ENCODE measurements around the gene C1QC. TPM values are rescaled to one million over a fixed set of nuclear protein-coding genes. Genes with fewer than 3 reads are reported as not detected.

C1QC gene
- total RNA-seq, 1 experiment from 2014 or later = not detected

DNA sequence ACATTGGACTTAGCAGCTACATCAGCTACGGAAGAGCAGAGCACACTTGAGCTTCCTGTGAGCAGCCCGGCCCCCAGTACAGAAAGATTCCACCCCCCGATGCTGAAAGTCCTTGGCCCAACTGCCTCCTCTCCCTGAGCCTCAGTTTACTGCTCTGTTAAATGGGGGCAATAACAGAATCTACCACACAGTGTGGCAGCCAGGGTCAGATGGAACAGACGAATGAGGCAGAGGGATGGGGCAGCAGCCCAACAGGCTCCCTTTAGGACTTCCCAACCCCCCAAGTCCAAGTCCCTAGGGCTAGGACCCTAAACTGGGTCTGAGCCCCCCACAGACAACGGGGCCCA, 29.9 kb upstream of the C1QC start:
- no peak overlapping the region for H2AK5ac ChIP-seq (ENCODE audit: insufficient read length, low read length)
- H4K5ac ChIP-seq (ENCODE audit: insufficient read length, low read depth, low read length) = no peak overlapping the region
- no peak overlapping the region for H3K4me2 ChIP-seq (ENCODE audit: insufficient read depth, insufficient read length, low read length)
- H3K4me1 Mint-ChIP-seq = peaks cover 30 to 68% of the 10 kb centered on the region in 2 experiments
- H3K9me3 ChIP-seq (ENCODE audit: control insufficient read depth, low read depth, low read length) = no peaks in the 10 kb centered on the region
- H3K27me3 Mint-ChIP-seq (ENCODE audit: low read depth) = peaks cover 63% of the 10 kb centered on the region
- DNase-seq = no peak
- H4K91ac ChIP-seq (ENCODE audit: insufficient read length, low read depth, low read length) = no peak overlapping the region
- no CpG with 5 or more reads among the region's 5 CpGs for WGBS (ENCODE audit: extremely low coverage, insufficient read length, low lambda C conversion rate)
- no peak overlapping the region for H3K56ac ChIP-seq (ENCODE audit: insufficient read length, low read depth, low read length)
- H2AFZ ChIP-seq (ENCODE audit: low read length) = no peak overlapping the region
- no peak overlapping the region; a peak in 1 of 5 replicates for H3K4me3 Mint-ChIP-seq
- no peaks in the 10 kb centered on the region; the same call in 1 of the 2 replicates for H3K4me1 ChIP-seq (ENCODE audit: insufficient read depth, low read length)
- H2BK12ac ChIP-seq (ENCODE audit: insufficient read length, low read depth, low read length) = no peak overlapping the region
- no peak overlapping the region for H3K18ac ChIP-seq (ENCODE audit: insufficient read length, low read depth, low read length)
- no peak overlapping the region for H3T11ph ChIP-seq (ENCODE audit: low read length)
- no peaks in the 10 kb centered on the region for H3K79me1 ChIP-seq (ENCODE audit: insufficient read depth, low read depth, low read length, poor library complexity, severe bottlenecking)
- no peaks in the 10 kb centered on the region for H3K79me2 ChIP-seq (ENCODE audit: insufficient read depth, low read length)
- no peaks in the 10 kb centered on the region for H4K20me1 ChIP-seq (ENCODE audit: control insufficient read depth, insufficient read depth, insufficient read length)
- no peak overlapping the region for H3K9ac ChIP-seq (ENCODE audit: extremely low read depth, insufficient read length, low read length)
- H2BK5ac ChIP-seq (ENCODE audit: insufficient read length, low read length) = no peak overlapping the region
- no peaks in the 10 kb centered on the region for H3K36me3 Mint-ChIP-seq (ENCODE audit: insufficient read depth in 1 of 3, low read depth in 3 of 3)
- no peak overlapping the region for H3K4ac ChIP-seq (ENCODE audit: low read depth, low read length)
- no peak overlapping the region for H2BK120ac ChIP-seq (ENCODE audit: low read depth, low read length, poor library complexity, severe bottlenecking)
- no peak overlapping the region for H3K23ac ChIP-seq (ENCODE audit: insufficient read length, low read depth, low read length)
- peaks cover 0 to 3% of the 10 kb centered on the region in 2 experiments; a peak in 2 of 5 replicates for H3K9me3 Mint-ChIP-seq
- TF ChIP-seq, protein P1, sequence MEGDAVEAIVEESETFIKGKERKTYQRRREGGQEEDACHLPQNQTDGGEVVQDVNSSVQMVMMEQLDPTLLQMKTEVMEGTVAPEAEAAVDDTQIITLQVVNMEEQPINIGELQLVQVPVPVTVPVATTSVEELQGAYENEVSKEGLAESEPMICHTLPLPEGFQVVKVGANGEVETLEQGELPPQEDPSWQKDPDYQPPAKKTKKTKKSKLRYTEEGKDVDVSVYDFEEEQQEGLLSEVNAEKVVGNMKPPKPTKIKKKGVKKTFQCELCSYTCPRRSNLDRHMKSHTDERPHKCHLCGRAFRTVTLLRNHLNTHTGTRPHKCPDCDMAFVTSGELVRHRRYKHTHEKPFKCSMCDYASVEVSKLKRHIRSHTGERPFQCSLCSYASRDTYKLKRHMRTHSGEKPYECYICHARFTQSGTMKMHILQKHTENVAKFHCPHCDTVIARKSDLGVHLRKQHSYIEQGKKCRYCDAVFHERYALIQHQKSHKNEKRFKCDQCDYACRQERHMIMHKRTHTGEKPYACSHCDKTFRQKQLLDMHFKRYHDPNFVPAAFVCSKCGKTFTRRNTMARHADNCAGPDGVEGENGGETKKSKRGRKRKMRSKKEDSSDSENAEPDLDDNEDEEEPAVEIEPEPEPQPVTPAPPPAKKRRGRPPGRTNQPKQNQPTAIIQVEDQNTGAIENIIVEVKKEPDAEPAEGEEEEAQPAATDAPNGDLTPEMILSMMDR (conservative IDR thresholded peaks at IDR 0.05) = no peak
- no peak overlapping the region for H3K27ac Mint-ChIP-seq
- no peak overlapping the region for H4K8ac ChIP-seq (replicated peaks; ENCODE audit: insufficient read length, low read depth, low read length)
- no peak overlapping the region for H3K27ac ChIP-seq (ENCODE audit: insufficient read length, low read depth, low read length)
- H2BK15ac ChIP-seq (ENCODE audit: low read depth, low read length) = no peak overlapping the region
- no peak overlapping the region for H2BK20ac ChIP-seq (ENCODE audit: low read depth, low read length, poor library complexity, severe bottlenecking)
- H3K14ac ChIP-seq (ENCODE audit: insufficient read depth, low read length) = no peak overlapping the region
- H3K23me2 ChIP-seq (ENCODE audit: insufficient read length, low read depth, low read length, poor library complexity, severe bottlenecking) = no peaks in the 10 kb centered on the region
- no peaks in the 10 kb centered on the region for H3K27me3 ChIP-seq (ENCODE audit: insufficient read depth, low read length)

Data from H9 (cell line).